ENCODE data around the gene OR2Y1. TPM values are rescaled to one million over a fixed set of nuclear protein-coding genes. Genes with fewer than 3 reads are reported as not detected.
"Not testable (repeated sequence)": the region's sequence is repeated elsewhere in the genome, so short reads cannot be mapped to it uniquely, and the experiment has no call there.

OR2Y1 gene
- total RNA-seq, 2 experiments from 2014 or later = not detected

DNA sequence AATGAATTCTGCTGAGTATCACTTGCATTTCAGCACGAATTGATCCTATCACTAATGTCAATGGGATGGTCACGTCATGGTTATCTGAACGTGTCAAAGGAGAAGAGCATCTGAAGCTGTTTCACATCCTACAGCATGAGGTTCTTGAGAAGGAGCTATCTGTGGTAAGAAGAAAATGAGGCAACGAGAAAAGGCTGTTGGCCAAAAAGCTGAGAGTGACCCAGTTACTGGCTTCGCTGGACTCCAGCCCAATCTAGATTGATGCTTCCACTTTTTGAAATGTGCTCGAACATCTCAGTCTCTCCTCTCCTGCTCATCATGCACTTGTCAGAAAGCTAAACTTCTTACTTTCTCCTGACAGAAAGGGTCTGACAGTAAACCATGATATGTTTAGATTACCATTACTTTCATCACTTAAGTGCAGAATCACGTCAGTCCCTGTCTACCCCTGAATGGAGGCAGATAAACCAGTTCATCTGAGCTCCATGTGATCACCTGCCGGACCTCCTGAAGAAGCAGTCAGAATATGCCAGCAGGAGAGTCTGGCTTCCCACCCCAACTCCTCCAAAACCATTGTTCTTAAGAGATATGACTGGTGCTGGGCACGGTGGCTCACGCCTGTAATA is 40.2 kb upstream of the OR2Y1 start:
- Mint-ChIP-seq H3K4me3 (no peak overlapping the region), H3K36me3 (ENCODE audit: low read depth) (no peaks in the 10 kb centered on the region), H3K4me1 (ENCODE audit: low read depth) (peaks cover 5% of the 10 kb centered on the region), H3K27me3 (ENCODE audit: low read depth) (no peaks in the 10 kb centered on the region), H3K27ac (no peak overlapping the region), H3K9me3 (no peaks in the 10 kb centered on the region)
- CTCF ChIA-PET = no interaction called here
- intact Hi-C loops (cut with micrococcal nuclease) = loop anchor here (5.0 kb wide), 1 partner anchor 272 kb away; no protein-coding TSS in a partner anchor
- no peak for DNase-seq

DNA sequence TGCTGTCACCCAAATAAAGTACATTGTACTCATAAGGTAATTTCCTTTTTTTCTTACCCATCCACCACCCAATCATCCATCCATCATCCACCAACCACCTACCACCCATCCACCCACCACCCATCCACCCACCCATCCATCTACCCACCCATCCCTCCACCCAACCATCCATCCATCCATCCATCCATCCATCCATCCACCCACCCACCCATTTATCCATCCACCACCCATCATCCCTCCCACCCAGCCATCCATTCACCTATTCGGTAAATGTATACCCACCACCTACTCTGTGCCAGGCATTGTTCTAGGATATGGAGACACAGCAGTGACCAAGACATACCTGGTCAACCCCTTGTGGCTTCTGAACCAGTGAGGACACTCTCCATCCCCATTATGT is 37.6 kb upstream of the OR2Y1 start:
- peaks cover 2% of the 10 kb centered on the region for H3K9me3 Mint-ChIP-seq
- no peaks in the 10 kb centered on the region for H3K36me3 Mint-ChIP-seq (ENCODE audit: low read depth)
- DNase-seq = no peak
- H3K4me3 Mint-ChIP-seq = no peak overlapping the region
- H3K27ac Mint-ChIP-seq = no peak overlapping the region
- H3K4me1 Mint-ChIP-seq (ENCODE audit: low read depth) = peaks cover under 1% of the 10 kb centered on the region
- peaks cover 3% of the 10 kb centered on the region for H3K27me3 Mint-ChIP-seq (ENCODE audit: low read depth)
- intact Hi-C loops (cut with micrococcal nuclease) = no loop called here
- CTCF ChIA-PET = interaction anchor here (0.7 kb wide), 1 partner anchor 10 kb away, joined by 4 read pairs; no protein-coding TSS in a partner anchor

- no peak overlapping the region for H3K27ac Mint-ChIP-seq
- no peak for DNase-seq
- H3K27me3 Mint-ChIP-seq (ENCODE audit: low read depth) = peaks cover 3% of the 10 kb centered on the region
- CTCF ChIA-PET = no interaction called here
- H3K36me3 Mint-ChIP-seq (ENCODE audit: low read depth) = no peaks in the 10 kb centered on the region
- no peaks in the 10 kb centered on the region for H3K4me1 Mint-ChIP-seq (ENCODE audit: low read depth)
- peaks cover 9% of the 10 kb centered on the region for H3K9me3 Mint-ChIP-seq
- intact Hi-C loops (cut with micrococcal nuclease) = no loop called here
- no peak overlapping the region for H3K4me3 Mint-ChIP-seq
Measured at GRCh38 chr5:180776376-180776775, 36.5 kb upstream of the OR2Y1 start.

DNA sequence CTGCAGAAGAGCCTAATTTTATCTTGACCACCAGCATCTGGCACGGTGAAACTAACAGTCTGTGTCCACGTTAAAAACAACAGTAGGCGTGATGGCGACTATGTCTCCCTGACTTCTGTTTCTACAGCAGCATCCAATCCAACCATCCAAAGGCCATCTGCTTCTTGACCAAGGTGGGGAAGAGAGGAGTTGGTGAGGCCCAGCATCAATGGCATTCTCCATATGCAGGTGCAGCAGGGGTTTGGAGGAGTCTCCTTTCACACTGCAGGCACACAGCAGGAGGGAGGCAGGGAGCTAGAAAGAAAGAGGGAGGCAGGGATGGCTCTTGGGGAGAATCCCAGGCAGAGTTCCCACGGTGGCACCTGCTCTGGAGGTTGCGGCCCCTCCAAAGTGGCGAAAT is 35.8 kb upstream of the OR2Y1 start:
- H3K9me3 Mint-ChIP-seq = peaks cover 9% of the 10 kb centered on the region
- intact Hi-C loops (cut with micrococcal nuclease) = no loop called here
- DNase-seq = no peak
- H3K27me3 Mint-ChIP-seq (ENCODE audit: low read depth) = peaks cover 3% of the 10 kb centered on the region
- no peaks in the 10 kb centered on the region for H3K4me1 Mint-ChIP-seq (ENCODE audit: low read depth)
- no peaks in the 10 kb centered on the region for H3K36me3 Mint-ChIP-seq (ENCODE audit: low read depth)
- no peak overlapping the region for H3K27ac Mint-ChIP-seq
- CTCF ChIA-PET = no interaction called here
- no peak overlapping the region for H3K4me3 Mint-ChIP-seq

- CTCF ChIA-PET = no interaction called here
- Mint-ChIP-seq H3K27me3 (ENCODE audit: low read depth) (peaks cover 5% of the 10 kb centered on the region), H3K36me3 (ENCODE audit: low read depth) (no peaks in the 10 kb centered on the region), H3K4me1 (ENCODE audit: low read depth) (no peaks in the 10 kb centered on the region), H3K4me3 (no peak overlapping the region), H3K9me3 (peaks cover 9% of the 10 kb centered on the region), H3K27ac (no peak overlapping the region)
- intact Hi-C loops (cut with micrococcal nuclease) = no loop called here
- no peak for DNase-seq
Measured at GRCh38 chr5:180771839-180772238, 32.0 kb upstream of the OR2Y1 start.

GRCh38 chr5:180769821-180770220 is 30.0 kb upstream of the OR2Y1 start:
- no peak overlapping the region for H3K4me3 Mint-ChIP-seq
- DNase-seq = no peak
- CTCF ChIA-PET = interaction anchor here (0.8 kb wide), 1 partner anchor 15 kb away, joined by 3 read pairs; no protein-coding TSS in a partner anchor
- H3K36me3 Mint-ChIP-seq (ENCODE audit: low read depth) = no peaks in the 10 kb centered on the region
- H3K27me3 Mint-ChIP-seq (ENCODE audit: low read depth) = peaks cover 20% of the 10 kb centered on the region
- H3K9me3 Mint-ChIP-seq = peaks cover 12% of the 10 kb centered on the region
- no peak overlapping the region for H3K27ac Mint-ChIP-seq
- H3K4me1 Mint-ChIP-seq (ENCODE audit: low read depth) = no peaks in the 10 kb centered on the region
- intact Hi-C loops (cut with micrococcal nuclease) = no loop called here

DNA sequence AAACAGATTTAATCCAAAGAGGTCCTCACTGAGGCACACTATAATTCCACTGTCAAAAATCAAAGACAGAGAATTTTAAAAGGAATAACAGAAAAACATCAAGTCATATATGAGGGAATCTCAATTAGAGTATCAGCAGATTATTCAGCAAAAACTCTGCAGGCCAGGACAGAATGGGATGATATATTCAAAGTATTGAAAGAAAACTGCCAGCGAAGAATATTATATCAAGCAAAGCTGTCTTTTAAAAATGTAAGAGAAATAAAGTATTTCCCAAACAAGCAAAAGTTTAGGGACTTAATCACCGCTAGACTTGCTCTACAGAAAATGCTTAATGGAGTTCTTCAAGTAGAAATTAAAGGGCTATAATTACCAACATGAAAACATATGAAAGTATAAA is 15.7 kb upstream of the OR2Y1 start:
- Mint-ChIP-seq H3K9me3 (peaks cover 25% of the 10 kb centered on the region), H3K4me1 (ENCODE audit: low read depth) (no peaks in the 10 kb centered on the region), H3K4me3 (no peak overlapping the region), H3K36me3 (ENCODE audit: low read depth) (no peaks in the 10 kb centered on the region), H3K27ac (no peak overlapping the region), H3K27me3 (ENCODE audit: low read depth) (peaks cover 15% of the 10 kb centered on the region)
- no peak for DNase-seq
- intact Hi-C loops (cut with micrococcal nuclease) = no loop called here
- CTCF ChIA-PET = no interaction called here

- peaks cover 5% of the 10 kb centered on the region for H3K27me3 Mint-ChIP-seq (ENCODE audit: low read depth)
- no peaks in the 10 kb centered on the region for H3K36me3 Mint-ChIP-seq (ENCODE audit: low read depth)
- CTCF ChIA-PET = no interaction called here
- DNase-seq = no peak
- intact Hi-C loops (cut with micrococcal nuclease) = no loop called here
- no peaks in the 10 kb centered on the region for H3K4me1 Mint-ChIP-seq (ENCODE audit: low read depth)
- H3K27ac Mint-ChIP-seq = no peak overlapping the region
- H3K4me3 Mint-ChIP-seq = no peak overlapping the region
- no peaks in the 10 kb centered on the region for H3K9me3 Mint-ChIP-seq
Measured at GRCh38 chr5:180744253-180744652, 4.4 kb upstream of the OR2Y1 start.

DNA sequence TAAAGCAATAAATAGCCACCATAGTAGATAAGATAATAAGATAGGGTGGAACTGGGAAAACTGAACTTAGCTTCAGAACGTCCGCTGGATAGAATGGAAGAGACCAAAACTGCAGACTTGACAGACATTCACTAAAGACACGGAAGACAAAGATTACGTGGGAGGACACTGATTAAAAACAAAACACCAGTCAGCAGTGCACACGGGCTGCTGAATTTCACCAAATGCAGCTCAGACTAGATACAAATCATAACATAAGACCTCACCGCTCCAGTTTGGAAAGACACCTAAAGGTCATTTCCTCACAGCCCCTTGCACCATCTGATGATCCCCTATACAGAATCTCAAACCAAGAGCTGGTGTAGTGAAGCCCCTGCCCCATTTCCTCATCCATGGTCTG is 2.9 kb upstream of the OR2Y1 start:
- CTCF ChIA-PET = interaction anchor here (1.0 kb wide), 1 partner anchor 78 kb away, joined by 3 read pairs; no protein-coding TSS in a partner anchor
- H3K4me3 Mint-ChIP-seq = no peak overlapping the region

DNA sequence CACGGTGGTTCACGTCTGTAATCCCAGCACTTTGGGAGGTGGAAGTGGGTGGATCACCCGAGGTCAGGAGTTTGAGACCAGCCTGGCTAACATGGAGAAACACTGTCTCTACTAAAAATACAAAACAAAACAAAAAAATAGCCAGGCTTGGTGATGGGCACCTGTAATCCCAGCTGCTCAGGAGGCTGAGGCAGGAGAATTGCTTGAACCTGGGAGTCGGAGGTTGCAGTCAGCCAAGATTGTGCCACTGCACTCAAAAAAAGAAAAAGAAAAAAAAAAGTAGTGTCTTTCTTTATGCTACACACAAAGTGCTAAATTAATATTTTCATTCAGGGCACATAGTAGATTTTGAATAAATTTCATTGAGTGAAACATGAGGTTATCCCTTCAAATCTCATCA is 1.1 kb upstream of the OR2Y1 start:
- H3K4me1 Mint-ChIP-seq (ENCODE audit: low read depth); H3K27ac Mint-ChIP-seq; H3K36me3 Mint-ChIP-seq (ENCODE audit: low read depth); H3K4me3 Mint-ChIP-seq; CTCF ChIA-PET; DNase-seq; H3K9me3 Mint-ChIP-seq; intact Hi-C loops (cut with micrococcal nuclease): not testable (repeated sequence)
- peaks cover 15% of the 10 kb centered on the region for H3K27me3 Mint-ChIP-seq (ENCODE audit: low read depth)

More for the DNA sequence above, 2.9 kb upstream of the OR2Y1 start:
- Mint-ChIP-seq H3K36me3 (ENCODE audit: low read depth) (no peaks in the 10 kb centered on the region), H3K27me3 (ENCODE audit: low read depth) (peaks cover 15% of the 10 kb centered on the region), H3K9me3 (no peaks in the 10 kb centered on the region), H3K4me1 (ENCODE audit: low read depth) (no peaks in the 10 kb centered on the region), H3K27ac (no peak overlapping the region)
- intact Hi-C loops (cut with micrococcal nuclease) = no loop called here
- no peak for DNase-seq

- no peak overlapping the region for H3K4me3 Mint-ChIP-seq
- no peaks in the 10 kb centered on the region for H3K4me1 Mint-ChIP-seq (ENCODE audit: low read depth)
- H3K9me3 Mint-ChIP-seq = no peaks in the 10 kb centered on the region
- intact Hi-C loops (cut with micrococcal nuclease) = no loop called here
- CTCF ChIA-PET = no interaction called here
- H3K27ac Mint-ChIP-seq = no peak overlapping the region
- DNase-seq = no peak
- H3K36me3 Mint-ChIP-seq (ENCODE audit: low read depth) = no peaks in the 10 kb centered on the region
- H3K27me3 Mint-ChIP-seq (ENCODE audit: low read depth) = peaks cover 15% of the 10 kb centered on the region
Measured at GRCh38 chr5:180739271-180739670, 587 bp downstream of the OR2Y1 start.

DNA sequence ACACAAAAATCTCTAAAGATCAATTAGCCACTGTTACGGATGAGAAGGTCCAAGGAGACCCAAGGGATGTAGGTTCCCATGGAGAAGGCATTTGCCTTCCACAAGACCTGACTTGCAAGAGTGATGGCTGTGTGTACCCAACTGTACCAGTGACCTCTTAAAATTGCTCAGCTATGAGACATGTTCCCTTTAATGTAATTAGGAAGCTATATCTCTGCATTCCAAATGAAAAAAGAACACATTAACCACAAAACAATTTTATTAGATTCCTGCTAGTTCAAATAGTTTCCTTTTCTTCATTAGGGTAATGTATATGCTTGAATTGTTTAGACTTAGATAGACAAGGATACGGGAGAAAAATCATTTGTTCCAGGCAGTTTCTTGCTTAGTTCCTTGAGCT is 3.3 kb downstream of the OR2Y1 start:
- CTCF ChIA-PET = no interaction called here
- no peak overlapping the region for H3K4me3 Mint-ChIP-seq
- intact Hi-C loops (cut with micrococcal nuclease) = no loop called here
- H3K36me3 Mint-ChIP-seq (ENCODE audit: low read depth) = no peaks in the 10 kb centered on the region
- H3K9me3 Mint-ChIP-seq = no peaks in the 10 kb centered on the region
- peaks cover 15% of the 10 kb centered on the region for H3K27me3 Mint-ChIP-seq (ENCODE audit: low read depth)
- no peaks in the 10 kb centered on the region for H3K4me1 Mint-ChIP-seq (ENCODE audit: low read depth)
- no peak overlapping the region for H3K27ac Mint-ChIP-seq
- no peak for DNase-seq

GRCh38 chr5:180724944-180725343 is 14.9 kb downstream of the OR2Y1 start:
- intact Hi-C loops (cut with micrococcal nuclease) = no loop called here
- H3K4me1 Mint-ChIP-seq (ENCODE audit: low read depth) = peaks cover 13% of the 10 kb centered on the region
- CTCF ChIA-PET = interaction anchor here (0.6 kb wide), 1 partner anchor 33 kb away, joined by 3 read pairs; no protein-coding TSS in a partner anchor
- no peak for DNase-seq
- H3K27ac Mint-ChIP-seq = no peak overlapping the region
- H3K4me3 Mint-ChIP-seq = no peak overlapping the region
- H3K27me3 Mint-ChIP-seq (ENCODE audit: low read depth) = peaks cover 12% of the 10 kb centered on the region
- no peaks in the 10 kb centered on the region for H3K9me3 Mint-ChIP-seq
- no peaks in the 10 kb centered on the region for H3K36me3 Mint-ChIP-seq (ENCODE audit: low read depth)

Measured in activated naive CD4-positive, alpha-beta T cell treated with anti-CD3 and anti-CD28 coated beads for 36 hours (primary cell).